ENCODE results near the gene RNF187. TPM values are rescaled to one million over a fixed set of nuclear protein-coding genes. Genes with fewer than 3 reads are reported as not detected.
A peak's percentile ranks its signal among the peaks of the same experiment; 100 is the strongest.

The RNF187 gene
- total RNA-seq, 1 experiment from 2014 or later = 63.4 TPM

- Histone ChIP-seq H3K27ac (ENCODE audit: insufficient read length, low read depth, low read length) (no peak overlapping the region), H2AFZ (ENCODE audit: low read length) (no peak overlapping the region), H4K5ac (ENCODE audit: insufficient read length, low read depth, low read length) (no peak overlapping the region), H3K14ac (ENCODE audit: insufficient read depth, low read length) (no peak overlapping the region), H3K56ac (ENCODE audit: insufficient read length, low read depth, low read length) (no peak overlapping the region), H4K20me1 (ENCODE audit: control insufficient read depth, insufficient read depth, insufficient read length) (no peaks in the 10 kb centered on the region), H3K9me3 (ENCODE audit: control insufficient read depth, low read depth, low read length) (no peaks in the 10 kb centered on the region), H3K79me1 (ENCODE audit: insufficient read depth, low read depth, low read length, poor library complexity, severe bottlenecking) (no peaks in the 10 kb centered on the region), H3K4me2 (ENCODE audit: insufficient read depth, insufficient read length, low read length) (no peak overlapping the region), H3K18ac (ENCODE audit: insufficient read length, low read depth, low read length) (no peak overlapping the region), H3K4ac (ENCODE audit: low read depth, low read length) (no peak overlapping the region), H2BK12ac (ENCODE audit: insufficient read length, low read depth, low read length) (no peak overlapping the region), H3K4me1 (ENCODE audit: insufficient read depth, low read length) (no peaks in the 10 kb centered on the region), H3K27me3 (ENCODE audit: insufficient read depth, low read length) (peaks cover 31% of the 10 kb centered on the region), H2BK120ac (ENCODE audit: low read depth, low read length, poor library complexity, severe bottlenecking) (no peak overlapping the region), H4K8ac (replicated peaks; ENCODE audit: insufficient read length, low read depth, low read length) (peak overlapping the region; percentile 59), H3T11ph (ENCODE audit: low read length) (no peak overlapping the region), H3K9ac (ENCODE audit: extremely low read depth, insufficient read length, low read length) (no peak overlapping the region), H3K79me2 (ENCODE audit: insufficient read depth, low read length) (no peaks in the 10 kb centered on the region), H3K23me2 (ENCODE audit: insufficient read length, low read depth, low read length, poor library complexity, severe bottlenecking) (no peaks in the 10 kb centered on the region), H3K23ac (ENCODE audit: insufficient read length, low read depth, low read length) (no peak overlapping the region), H2BK5ac (ENCODE audit: insufficient read length, low read length) (no peak overlapping the region), H2BK20ac (ENCODE audit: low read depth, low read length, poor library complexity, severe bottlenecking) (no peak overlapping the region), H4K91ac (ENCODE audit: insufficient read length, low read depth, low read length) (no peak overlapping the region), H2BK15ac (ENCODE audit: low read depth, low read length) (no peak overlapping the region), H2AK5ac (ENCODE audit: insufficient read length, low read length) (no peak overlapping the region)
- H3K4me1 Mint-ChIP-seq = peaks cover 14 to 15% of the 10 kb centered on the region in 2 experiments
- DNase-seq = no peak
- TF ChIP-seq CTCF (conservative IDR thresholded peaks at IDR 0.05) = no peak
- H3K27ac Mint-ChIP-seq = no peak overlapping the region
- H3K9me3 Mint-ChIP-seq = no peaks in the 10 kb centered on the region; a peak in 2 of 5 replicates
- no CpG with 5 or more reads among the region's 9 CpGs for WGBS (ENCODE audit: extremely low coverage, insufficient read length, low lambda C conversion rate)
- peaks cover 100% of the 10 kb centered on the region for H3K27me3 Mint-ChIP-seq (ENCODE audit: low read depth)
- H3K36me3 Mint-ChIP-seq (ENCODE audit: insufficient read depth in 1 of 3, low read depth in 3 of 3) = no peaks in the 10 kb centered on the region
- no peak overlapping the region for H3K4me3 Mint-ChIP-seq
Measured at GRCh38 chr1:228440761-228441500, 46.3 kb upstream of the RNF187 start.

Measured in H9 (cell line).